GM12874 (cell line): Measurements from ENCODE around the gene ANKS3.

Experiments used
- TF ChIP-seq, protein P1 (sequence below): IDR thresholded peaks from 2 replicates; pipeline ENCODE4 v1.5.1; 2011; ENCODE audit warnings: low read depth, mild to moderate bottlenecking, control low read depth, low read length, moderate library complexity; ENCODE audit not compliant: insufficient read depth

ANKS3 gene

DNA sequence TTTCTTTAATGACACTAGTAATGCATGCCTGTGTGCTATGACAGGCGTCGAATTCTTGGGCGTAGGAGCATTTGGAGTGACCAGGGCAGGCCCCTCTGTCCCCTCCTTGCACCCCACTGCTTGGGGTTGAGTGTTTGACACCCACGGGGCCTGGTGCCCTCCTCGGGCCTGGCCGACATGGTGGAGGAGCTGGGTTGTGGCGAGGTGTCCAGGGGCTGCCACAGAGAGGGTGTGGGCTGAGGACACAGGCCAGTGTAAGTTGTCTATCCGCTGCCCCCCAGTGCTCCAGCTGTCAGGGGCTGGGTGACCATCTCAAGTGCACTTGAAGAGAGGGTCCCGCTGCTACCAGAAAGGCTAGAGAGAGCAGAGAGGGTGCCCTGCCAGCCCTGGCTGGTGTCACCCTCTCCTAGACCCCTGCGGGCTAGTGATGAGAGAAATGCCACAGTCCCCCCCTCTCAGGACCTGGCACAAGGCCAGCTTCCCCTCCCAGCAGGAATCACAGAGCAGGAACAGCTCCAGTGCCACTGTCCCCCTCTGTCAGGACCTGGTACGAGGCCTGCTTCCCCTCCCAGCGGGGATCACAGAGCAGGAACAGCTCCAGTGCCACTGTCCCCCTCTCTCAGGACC is 79.0 kb downstream of the ANKS3 start:
- TF ChIP-seq, protein P1, sequence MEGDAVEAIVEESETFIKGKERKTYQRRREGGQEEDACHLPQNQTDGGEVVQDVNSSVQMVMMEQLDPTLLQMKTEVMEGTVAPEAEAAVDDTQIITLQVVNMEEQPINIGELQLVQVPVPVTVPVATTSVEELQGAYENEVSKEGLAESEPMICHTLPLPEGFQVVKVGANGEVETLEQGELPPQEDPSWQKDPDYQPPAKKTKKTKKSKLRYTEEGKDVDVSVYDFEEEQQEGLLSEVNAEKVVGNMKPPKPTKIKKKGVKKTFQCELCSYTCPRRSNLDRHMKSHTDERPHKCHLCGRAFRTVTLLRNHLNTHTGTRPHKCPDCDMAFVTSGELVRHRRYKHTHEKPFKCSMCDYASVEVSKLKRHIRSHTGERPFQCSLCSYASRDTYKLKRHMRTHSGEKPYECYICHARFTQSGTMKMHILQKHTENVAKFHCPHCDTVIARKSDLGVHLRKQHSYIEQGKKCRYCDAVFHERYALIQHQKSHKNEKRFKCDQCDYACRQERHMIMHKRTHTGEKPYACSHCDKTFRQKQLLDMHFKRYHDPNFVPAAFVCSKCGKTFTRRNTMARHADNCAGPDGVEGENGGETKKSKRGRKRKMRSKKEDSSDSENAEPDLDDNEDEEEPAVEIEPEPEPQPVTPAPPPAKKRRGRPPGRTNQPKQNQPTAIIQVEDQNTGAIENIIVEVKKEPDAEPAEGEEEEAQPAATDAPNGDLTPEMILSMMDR: no peak

DNA sequence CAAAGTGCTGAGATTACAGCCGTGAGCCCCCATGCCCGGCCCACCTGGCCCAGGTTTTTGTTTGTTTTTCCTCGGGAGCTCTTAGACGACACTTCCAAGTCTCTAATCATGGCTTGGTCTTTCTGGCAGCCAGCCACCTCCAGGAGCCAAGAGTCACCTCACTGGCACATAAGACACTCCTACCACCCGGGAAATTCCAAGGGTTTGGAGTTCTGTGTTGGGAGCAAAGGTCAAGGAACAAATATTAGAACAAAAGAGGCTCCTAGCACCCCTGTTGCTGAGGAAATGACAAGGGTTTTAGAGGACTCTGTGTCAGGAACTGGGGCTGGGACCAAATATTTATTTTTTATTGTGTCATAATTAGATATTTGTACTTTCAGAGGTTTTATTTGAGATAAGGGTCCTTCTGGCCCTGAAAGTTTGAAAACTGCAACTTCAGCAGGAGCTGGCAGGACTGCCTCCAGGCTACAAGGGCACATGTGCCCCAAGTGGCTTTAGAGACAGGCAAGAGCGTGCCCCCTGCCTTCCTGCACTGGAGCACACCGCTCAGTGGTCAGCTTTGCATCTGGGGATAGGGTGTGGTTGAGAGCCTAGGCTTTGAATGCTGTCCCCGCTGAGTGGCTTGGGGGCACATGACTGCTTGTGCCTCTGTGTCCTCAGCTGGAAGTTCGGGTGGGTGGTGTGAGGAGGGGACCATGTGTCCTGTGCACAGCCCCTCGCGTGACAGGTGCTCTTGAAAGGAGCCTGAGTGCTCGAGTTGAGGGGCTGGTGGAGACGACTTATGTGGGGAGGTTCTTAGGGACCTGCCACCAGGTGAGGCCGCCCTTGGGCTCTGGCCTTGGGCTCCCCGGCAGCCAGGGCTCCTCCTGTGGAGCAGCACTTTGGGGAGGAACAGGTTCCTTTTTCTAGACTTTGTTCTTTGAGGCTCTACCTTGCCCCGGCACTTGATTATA is 79.8 kb downstream of the ANKS3 start:
- TF ChIP-seq, protein P1: no peak

DNA sequence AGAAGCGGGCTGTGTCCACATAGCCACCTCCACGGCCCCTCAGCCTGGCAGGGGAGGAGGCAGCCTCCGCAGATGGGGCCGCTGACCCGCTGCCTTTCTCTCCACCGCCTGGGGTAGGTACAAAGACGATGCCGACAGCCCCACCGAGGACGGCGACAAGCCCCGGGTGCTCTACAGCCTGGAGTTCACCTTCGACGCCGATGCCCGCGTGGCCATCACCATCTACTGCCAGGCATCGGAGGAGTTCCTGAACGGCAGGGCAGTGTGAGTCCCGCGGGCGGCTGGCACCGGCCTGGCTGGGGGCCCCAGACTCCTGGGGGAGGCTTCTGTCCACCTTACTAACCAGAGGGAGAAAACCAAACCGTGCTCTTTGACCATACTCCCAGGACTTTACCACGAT is 81.5 kb downstream of the ANKS3 start:
- TF ChIP-seq, protein P1: no peak

DNA sequence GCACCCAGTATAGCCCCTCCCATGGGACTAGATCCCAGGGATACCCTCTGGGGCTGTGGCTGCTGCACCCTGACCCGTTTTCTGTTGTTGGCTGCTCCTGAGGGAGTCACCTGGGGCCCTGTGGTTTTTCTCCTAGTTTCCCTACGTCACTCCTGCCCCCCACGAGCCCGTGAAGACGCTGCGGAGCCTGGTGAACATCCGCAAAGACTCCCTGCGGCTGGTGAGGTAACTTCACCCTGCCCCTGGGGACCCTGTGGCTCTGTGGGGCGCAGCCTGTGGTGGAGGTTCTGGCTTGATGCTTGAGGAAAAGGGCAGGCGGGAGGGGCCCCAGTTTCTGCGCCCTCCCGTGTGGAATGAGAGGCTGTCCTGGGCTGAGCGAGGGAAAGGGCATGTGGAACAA is 82.2 kb downstream of the ANKS3 start:
- TF ChIP-seq, protein P1: no peak

DNA sequence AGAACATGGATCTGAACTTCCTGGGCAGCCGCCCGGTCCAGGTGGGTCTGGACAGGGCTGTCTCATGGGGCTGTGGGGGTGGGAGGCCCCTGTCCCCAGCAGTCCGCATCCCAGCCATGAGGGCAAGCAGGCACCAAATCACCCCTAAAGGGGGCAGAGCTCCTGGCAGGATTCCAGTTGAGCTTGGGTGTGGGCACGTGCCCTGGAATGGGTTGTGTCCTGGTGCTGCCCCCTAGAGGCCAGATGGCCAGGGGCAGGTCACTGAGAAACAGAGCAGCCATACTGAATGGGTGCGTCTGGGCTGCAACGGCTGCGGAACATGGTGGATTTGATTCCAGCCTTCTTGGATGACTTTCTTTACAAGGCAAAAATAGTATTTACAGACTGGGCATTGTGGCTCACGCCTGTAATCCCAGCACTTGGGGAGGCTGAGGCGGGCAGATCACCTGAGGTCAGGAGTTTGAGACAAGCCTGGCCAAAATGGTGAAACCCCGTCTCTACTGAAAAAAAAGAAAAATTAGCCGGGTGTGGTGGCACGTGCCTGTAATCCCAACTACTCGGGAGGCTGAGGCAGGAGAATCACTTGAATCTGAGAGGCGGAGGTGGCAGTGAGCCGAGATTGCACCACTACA is 83.5 kb downstream of the ANKS3 start:
- TF ChIP-seq, protein P1: peak; percentile 88

DNA sequence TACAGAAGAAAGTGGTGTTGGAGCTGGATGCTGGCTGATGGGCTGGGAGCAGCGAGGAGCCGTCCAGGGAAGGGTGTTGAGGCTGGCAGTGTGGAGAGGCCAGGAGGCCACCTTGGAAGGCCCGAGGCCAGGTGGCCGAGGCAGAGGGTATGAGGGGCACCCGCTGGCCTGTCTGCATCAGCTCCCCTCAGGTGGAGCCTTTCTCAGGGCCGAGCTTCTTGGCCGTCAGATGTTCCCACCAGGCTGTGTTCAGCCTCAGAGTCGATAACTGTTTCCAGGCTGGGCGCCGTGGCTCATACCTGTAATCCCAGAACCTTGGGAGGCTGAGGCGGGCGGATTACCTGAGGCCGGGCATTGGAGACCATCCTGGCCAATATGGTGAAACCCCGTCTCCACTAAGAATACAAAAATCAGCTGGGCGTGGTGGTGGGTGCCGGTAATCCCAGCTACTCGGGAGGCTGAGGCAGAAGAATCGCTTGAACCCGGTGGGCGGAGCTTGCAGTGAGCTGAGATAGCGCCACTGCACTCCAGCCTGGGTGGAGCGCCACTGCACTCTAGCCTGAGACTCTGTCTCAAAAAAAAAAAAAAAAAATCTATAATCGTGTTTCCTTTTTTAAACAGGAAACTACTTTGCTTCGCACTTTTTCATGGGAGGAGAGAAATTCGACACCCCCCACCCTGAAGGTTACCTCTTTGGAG is 84.2 kb downstream of the ANKS3 start:
- TF ChIP-seq, protein P1: no peak

DNA sequence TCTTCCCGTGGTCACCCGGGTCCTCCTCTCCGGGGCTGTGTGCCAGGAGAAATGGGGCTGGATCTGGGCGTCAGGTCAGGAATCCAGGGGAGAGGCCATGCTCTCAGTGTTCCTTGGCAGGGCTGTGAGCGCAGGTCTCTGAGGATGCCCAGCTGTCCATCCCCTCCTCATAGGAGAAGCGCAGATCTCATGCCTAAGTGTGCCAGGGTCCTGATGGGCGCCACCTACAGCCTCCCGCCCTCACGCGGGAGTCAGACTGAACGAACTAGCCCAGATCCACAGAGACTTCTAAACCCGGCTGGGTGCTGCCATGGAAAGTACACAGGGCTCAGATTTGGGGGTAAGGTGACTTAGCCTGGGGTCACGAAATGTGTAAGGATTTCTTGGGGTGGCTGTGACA is 85.2 kb downstream of the ANKS3 start:
- TF ChIP-seq, protein P1: no peak
